Adrenal gland (tissue), 5 donors: Measurements from ENCODE around the gene ZDHHC24.

Experiments used
- CTCF ChIP-seq, 6 experiments: fragments of 450-650 bp in 4 of 6; fragments of 200-600 bp in 2 of 6; sonication (generic) in 1 of 6; IDR thresholded peaks; 1 replicate in 5 of 6; 2 replicates in 1 of 6; pipeline versions ENCODE4 v1.5.1 to v1.8.0; 2016 to 2021; ENCODE audit warnings: antibody characterized with exemption in 6 of 6, mild to moderate bottlenecking in 2 of 6, moderate library complexity in 1 of 6
- POLR2A ChIP-seq, 2 donors: fragments of 450-650 bp; IDR thresholded peaks; one replicate each; pipeline ENCODE4 v1.6.1; 2017; ENCODE audit warnings: antibody characterized with exemption in 2 of 2, mild to moderate bottlenecking in 2 of 2, moderate library complexity in 1 of 2
- donor health status: DM: no; HTN: no; CAD: no.

GRCh38 chr11:66541892-66542291 lies 4.0 kb downstream of the ZDHHC24 start:
- TF ChIP-seq POLR2A (IDR thresholded peaks at IDR 0.05): no peak
- no peak for TF ChIP-seq CTCF (IDR thresholded peaks at IDR 0.05)
